Measurements from ENCODE around the gene PTMS.

PTMS gene

GRCh38 chr12:6765634-6766581 lies at the start of gene PTMS (continued):
- peak; percentile 70; the same call in 1 of the 2 replicates for TF ChIP-seq HIC1 (tag by site-specific recombination; IDR thresholded peaks at IDR 0.05)
- peak; percentile 90 for TF ChIP-seq ZBTB10 (tag by site-specific recombination; IDR thresholded peaks at IDR 0.05)
- peak; percentile 95 for TF ChIP-seq KLF16 (tag by site-specific recombination; IDR thresholded peaks at IDR 0.05)
- 0 out of 2 replicates have a peak, but pooled peaks have one; percentile 55 for TF ChIP-seq ZNF580 (tag by site-specific recombination; IDR thresholded peaks at IDR 0.05)
- peak; percentile 41; the same call in 1 of the 2 replicates for TF ChIP-seq PRDM4 (tag by site-specific recombination; IDR thresholded peaks at IDR 0.05)
- TF ChIP-seq ZBTB7A (tag by site-specific recombination; IDR thresholded peaks at IDR 0.05; ENCODE audit: low read depth), result peak; percentile 34; the same call in 1 of the 2 replicates
- TF ChIP-seq ZSCAN5A (tag by site-specific recombination; IDR thresholded peaks at IDR 0.05), result peak; percentile 92

GRCh38 chr12:6716874-6717437 lies 49.2 kb upstream of the PTMS start:
- ChIA-PET POLR2A (interaction anchor here (0.8 kb wide), 1 partner anchor 60 kb away, joined by 3 read pairs; no protein-coding TSS in a partner anchor), CTCF (interaction anchor here (0.6 kb wide), 1 partner anchor 96 kb away, joined by 3 read pairs; no protein-coding TSS in a partner anchor)
- H3K9me3 ChIP-seq (ENCODE audit: control insufficient read depth, insufficient read depth, low read depth, low read length), result no peaks in the 10 kb centered on the region
- TF ChIP-seq ZNF701 (tag by site-specific recombination; IDR thresholded peaks at IDR 0.05) (no peak), KLF7 (tag by site-specific recombination; IDR thresholded peaks at IDR 0.05; ENCODE audit: borderline replicate concordance) (no peak), KLF1 (tag by site-specific recombination; IDR thresholded peaks at IDR 0.05) (no peak)
- H3K4me3 ChIP-seq (ENCODE audit: low read depth, low read length), result no peak overlapping the region
- no peak overlapping the region for H3K27ac ChIP-seq (ENCODE audit: extremely low read depth, low read depth, low read length)
- H3K4me1 ChIP-seq (ENCODE audit: control insufficient read depth, insufficient read depth, low read length), result no peaks in the 10 kb centered on the region
- no peaks in the 10 kb centered on the region for H3K36me3 ChIP-seq (ENCODE audit: control insufficient read depth in 2 of 2, insufficient read depth in 1 of 2, low read length in 2 of 2)
